K562 (cell line): ENCODE measurements around the gene PLP2. TPM values are rescaled to one million over a fixed set of nuclear protein-coding genes. Genes with fewer than 3 reads are reported as not detected.

Experiments used
- CHD4 ChIP-seq: fragments of 200-600 bp; sonication (generic); IDR thresholded peaks from 3 replicates; pipeline ENCODE4 v1.6.1; 2012; ENCODE audit warnings: low read depth, mild to moderate bottlenecking, mixed read lengths, low read length, inconsistent platforms; ENCODE audit not compliant: insufficient read depth, insufficient replicate concordance, poor library complexity, severe bottlenecking
- CREBBP ChIP-seq: IDR thresholded peaks from one replicate; pipeline ENCODE4 v1.6.1; 2012; ENCODE audit warnings: low read depth, mild to moderate bottlenecking, control low read depth, inconsistent platforms, low read length
- EP400 ChIP-seq: fragments of 450-650 bp; IDR thresholded peaks from 2 replicates; pipeline ENCODE4 v1.6.1; 2017; ENCODE audit warnings: antibody characterized with exemption, mild to moderate bottlenecking, moderate library complexity
- HIVEP1 ChIP-seq: fragments of 250-450 bp; sonication (Bioruptor Pico); IDR thresholded peaks from 2 replicates; pipeline ENCODE4 v1.4.0; 2020; ENCODE audit warnings: mild to moderate bottlenecking
- JUN ChIP-seq, 2 experiments: sonication (generic) in 1 of 2; formaldehyde crosslinking in 1 of 2; IDR thresholded peaks; 2 replicates each; pipeline versions ENCODE4 v1.6.1 to v1.8.0; 2012 to 2022; ENCODE audit warnings: borderline replicate concordance in 2 of 2, mild to moderate bottlenecking in 2 of 2, improper control_type of control experiment in 1 of 2, low read depth in 1 of 2, low read length in 1 of 2, missing genetic modification reagents in 1 of 2
- PURB ChIP-seq: sonication (generic); formaldehyde crosslinking; IDR thresholded peaks from 2 replicates; pipeline ENCODE4 v1.9.0; 2021; ENCODE audit warnings: low read depth, mild to moderate bottlenecking, missing genetic modification reagents
- SNIP1 ChIP-seq: fragments of 450-650 bp; IDR thresholded peaks from 2 replicates; pipeline ENCODE4 v1.7.1; 2017; ENCODE audit warnings: low read depth, mild to moderate bottlenecking
- TCF7L2 ChIP-seq: fragments of 150-350 bp; IDR thresholded peaks from 2 replicates; pipeline ENCODE4 v1.6.1; 2016; ENCODE audit warnings: low read depth, mild to moderate bottlenecking, low read length, moderate library complexity
- XRCC5 ChIP-seq: fragments of 200-400 bp; formaldehyde crosslinking; IDR thresholded peaks from 2 replicates; pipeline ENCODE4 v1.6.1; 2017; ENCODE audit warnings: low read depth, mild to moderate bottlenecking, low read length
- ZBTB8A ChIP-seq: fragments of 450-650 bp; IDR thresholded peaks from 2 replicates; pipeline ENCODE4 v1.6.1; 2018; ENCODE audit warnings: mild to moderate bottlenecking, moderate library complexity; ENCODE audit not compliant: partially characterized antibody
- ZNF263 ChIP-seq: sonication (generic); formaldehyde crosslinking; IDR thresholded peaks from 2 replicates; pipeline ENCODE4 v1.8.0; 2022; ENCODE audit warnings: mild to moderate bottlenecking, missing genetic modification reagents, borderline replicate concordance
- ZNF408 ChIP-seq: fragments of 250-450 bp; sonication (Bioruptor Pico); IDR thresholded peaks from 2 replicates; pipeline ENCODE4 v1.4.0; 2020; ENCODE audit warnings: low read depth, mild to moderate bottlenecking, moderate library complexity
- ZNF444 ChIP-seq: fragments of 250-450 bp; sonication (Bioruptor Pico); IDR thresholded peaks from 2 replicates; pipeline ENCODE4 v1.4.0; 2020; ENCODE audit warnings: mild to moderate bottlenecking, moderate library complexity
- polyA plus RNA-seq, 8 experiments: library from polyadenylated mRNA; depleted of rRNA in 4 of 8; stranded (reverse) in 5 of 8; unstranded in 3 of 8; fragments of >200 nt; fragmentation: Nextera tagmentation in 2 of 8; fragmentation: Illumina TruSeq in 1 of 8; extraction: Ambion mirVana in 2 of 8; extraction: Trizol in 1 of 8; gene quantifications; 2 replicates each; pipeline versions ENCODE4 v1.2.1 to v1.2.3, GENCODE V29; 2011 to 2014; ENCODE audit warnings: inconsistent platforms in 1 of 8, missing spikeins in 1 of 8
- total RNA-seq, 7 experiments: library from RNA; depleted of rRNA in 6 of 7; stranded (reverse); fragments of >200 nt in 6 of 7; fragmentation: Illumina TruSeq in 2 of 7; extraction: Trizol in 2 of 7; gene quantifications; 2 replicates each; pipeline versions ENCODE4 v1.2.1 to v1.2.3, GENCODE V29; 2011 to 2021; ENCODE audit warnings: low replicate concordance in 1 of 7
- TF ChIP-seq, protein P1 (sequence below): fragments of 450-650 bp; IDR thresholded peaks from 2 replicates; pipeline ENCODE4 v1.6.1; 2018; ENCODE audit not compliant: partially characterized antibody
- TF ChIP-seq, protein P2 (sequence below), 2 experiments: fragments of 450-650 bp in 1 of 2; sonication (generic) in 1 of 2; formaldehyde crosslinking; conservative IDR thresholded peaks; 2 replicates each; pipeline versions ENCODE4 v1.4.0 to v1.8.1; 2020 to 2022; ENCODE audit warnings: mild to moderate bottlenecking in 1 of 2, missing genetic modification reagents in 1 of 2
- TF ChIP-seq, protein P3 (sequence below): fragments of 250-450 bp; sonication (Bioruptor Pico); IDR thresholded peaks from 2 replicates; pipeline ENCODE4 v1.6.1; 2021; ENCODE audit warnings: mild to moderate bottlenecking
- TF ChIP-seq, protein P4 (sequence below), 2 experiments: fragments of 200-800 bp in 1 of 2; sonication (Bioruptor generic) in 1 of 2; sonication (generic) in 1 of 2; formaldehyde crosslinking in 1 of 2; IDR thresholded peaks in 1 of 2; conservative IDR thresholded peaks in 1 of 2; 2 replicates each; pipeline versions ENCODE4 v1.5.0 to v1.6.1; 2016 to 2020; ENCODE audit warnings: missing compliant biosample characterization in 1 of 2, missing genetic modification characterization in 1 of 2, missing genetic modification reagents in 1 of 2
- TF ChIP-seq, protein P5 (sequence below): sonication (generic); IDR thresholded peaks from 2 replicates; pipeline ENCODE4 v1.6.1; 2016

The PLP2 gene
- total and polyA plus RNA-seq, 9 of the 15 experiments (the other 6 are each of a cell fraction or from before 2014, with no cell fraction given): 34.7 to 236 (median 112) TPM

DNA sequence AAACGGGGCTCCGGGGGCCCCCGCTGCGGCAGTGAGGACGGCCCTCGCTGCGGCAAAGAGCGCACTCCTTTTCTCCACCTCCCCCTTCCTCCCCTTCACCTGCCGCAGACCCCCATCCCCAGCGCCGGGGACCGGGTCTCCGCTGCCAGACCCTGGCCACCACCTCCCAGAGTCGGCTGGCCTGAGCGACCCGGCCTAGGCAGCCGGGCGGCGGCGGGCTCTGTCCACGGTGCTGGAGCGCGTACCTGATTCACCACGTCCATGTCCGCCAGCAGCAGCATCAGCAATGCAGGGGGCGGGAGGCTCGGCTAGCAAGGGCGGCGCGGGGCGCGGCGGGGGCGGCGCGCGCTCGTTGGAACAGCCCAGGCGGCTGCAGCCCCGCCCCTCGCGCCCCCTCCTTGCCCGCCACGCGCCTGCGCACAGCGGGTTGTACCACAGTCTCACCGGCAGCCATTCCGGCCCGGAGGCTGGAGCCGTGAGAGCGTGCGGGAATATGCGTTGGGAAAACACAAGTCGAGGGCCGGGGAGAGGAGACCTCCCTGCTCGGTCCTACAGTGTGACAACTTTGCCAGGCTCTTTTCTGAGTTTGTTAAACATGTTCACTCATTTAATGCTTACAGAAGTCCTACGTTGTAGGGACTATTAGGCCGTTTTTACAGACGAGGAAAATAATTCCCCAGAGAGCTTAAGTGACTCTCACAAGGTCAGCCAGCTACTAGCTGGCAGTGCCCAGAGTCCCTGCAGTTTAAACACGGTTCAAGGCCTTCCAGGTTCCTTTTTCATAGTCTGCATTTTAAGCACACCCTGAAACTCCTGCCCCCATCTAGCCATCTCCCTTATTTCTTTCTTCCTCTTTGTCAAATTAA, 28.4 kb downstream of the PLP2 start, which contains the start of gene SYP (continued):
- TF ChIP-seq, protein P1, sequence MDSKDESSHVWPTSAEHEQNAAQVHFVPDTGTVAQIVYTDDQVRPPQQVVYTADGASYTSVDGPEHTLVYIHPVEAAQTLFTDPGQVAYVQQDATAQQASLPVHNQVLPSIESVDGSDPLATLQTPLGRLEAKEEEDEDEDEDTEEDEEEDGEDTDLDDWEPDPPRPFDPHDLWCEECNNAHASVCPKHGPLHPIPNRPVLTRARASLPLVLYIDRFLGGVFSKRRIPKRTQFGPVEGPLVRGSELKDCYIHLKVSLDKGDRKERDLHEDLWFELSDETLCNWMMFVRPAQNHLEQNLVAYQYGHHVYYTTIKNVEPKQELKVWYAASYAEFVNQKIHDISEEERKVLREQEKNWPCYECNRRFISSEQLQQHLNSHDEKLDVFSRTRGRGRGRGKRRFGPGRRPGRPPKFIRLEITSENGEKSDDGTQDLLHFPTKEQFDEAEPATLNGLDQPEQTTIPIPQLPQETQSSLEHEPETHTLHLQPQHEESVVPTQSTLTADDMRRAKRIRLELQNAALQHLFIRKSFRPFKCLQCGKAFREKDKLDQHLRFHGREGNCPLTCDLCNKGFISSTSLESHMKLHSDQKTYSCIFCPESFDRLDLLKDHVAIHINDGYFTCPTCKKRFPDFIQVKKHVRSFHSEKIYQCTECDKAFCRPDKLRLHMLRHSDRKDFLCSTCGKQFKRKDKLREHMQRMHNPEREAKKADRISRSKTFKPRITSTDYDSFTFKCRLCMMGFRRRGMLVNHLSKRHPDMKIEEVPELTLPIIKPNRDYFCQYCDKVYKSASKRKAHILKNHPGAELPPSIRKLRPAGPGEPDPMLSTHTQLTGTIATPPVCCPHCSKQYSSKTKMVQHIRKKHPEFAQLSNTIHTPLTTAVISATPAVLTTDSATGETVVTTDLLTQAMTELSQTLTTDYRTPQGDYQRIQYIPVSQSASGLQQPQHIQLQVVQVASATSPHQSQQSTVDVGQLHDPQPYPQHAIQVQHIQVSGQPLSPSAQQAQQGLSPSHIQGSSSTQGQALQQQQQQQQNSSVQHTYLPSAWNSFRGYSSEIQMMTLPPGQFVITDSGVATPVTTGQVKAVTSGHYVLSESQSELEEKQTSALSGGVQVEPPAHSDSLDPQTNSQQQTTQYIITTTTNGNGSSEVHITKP: peak; percentile 7
- TF ChIP-seq CREBBP (no peak), CHD4 (no peak), PURB (no peak), TCF7L2 (no peak), ZBTB8A (no peak), JUN (IDR thresholded peaks at IDR 0.05; ENCODE audit: borderline replicate concordance, low read depth, low read length) (no peak; the same call in 1 of the 2 replicates), JUN (CRISPR knock-in tag; IDR thresholded peaks at IDR 0.05; ENCODE audit: borderline replicate concordance) (peak; percentile 77; the same call in 1 of the 2 replicates), XRCC5 (peak; percentile 82; the same call in 1 of the 2 replicates), SNIP1 (no peak), ZNF263 (CRISPR knock-in tag) (peak; percentile 74; the same call in 1 of the 2 replicates), HIVEP1 (CRISPR knock-in tag) (no peak), EP400 (peak; percentile 50; the same call in 1 of the 2 replicates), ZNF444 (CRISPR knock-in tag) (no peak), ZNF408 (CRISPR knock-in tag) (no peak)
- TF ChIP-seq, protein P2, sequence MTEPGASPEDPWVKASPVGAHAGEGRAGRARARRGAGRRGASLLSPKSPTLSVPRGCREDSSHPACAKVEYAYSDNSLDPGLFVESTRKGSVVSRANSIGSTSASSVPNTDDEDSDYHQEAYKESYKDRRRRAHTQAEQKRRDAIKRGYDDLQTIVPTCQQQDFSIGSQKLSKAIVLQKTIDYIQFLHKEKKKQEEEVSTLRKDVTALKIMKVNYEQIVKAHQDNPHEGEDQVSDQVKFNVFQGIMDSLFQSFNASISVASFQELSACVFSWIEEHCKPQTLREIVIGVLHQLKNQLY (CRISPR knock-in tag; conservative IDR thresholded peaks at IDR 0.05): peak in 1 of 2 experiments; percentile 92; a peak in 1 of 4 replicates
- TF ChIP-seq, protein P3, sequence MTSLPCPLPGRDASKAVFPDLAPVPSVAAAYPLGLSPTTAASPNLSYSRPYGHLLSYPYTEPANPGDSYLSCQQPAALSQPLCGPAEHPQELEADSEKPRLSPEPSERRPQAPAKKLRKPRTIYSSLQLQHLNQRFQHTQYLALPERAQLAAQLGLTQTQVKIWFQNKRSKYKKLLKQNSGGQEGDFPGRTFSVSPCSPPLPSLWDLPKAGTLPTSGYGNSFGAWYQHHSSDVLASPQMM (CRISPR knock-in tag): no peak
- TF ChIP-seq, protein P4, sequence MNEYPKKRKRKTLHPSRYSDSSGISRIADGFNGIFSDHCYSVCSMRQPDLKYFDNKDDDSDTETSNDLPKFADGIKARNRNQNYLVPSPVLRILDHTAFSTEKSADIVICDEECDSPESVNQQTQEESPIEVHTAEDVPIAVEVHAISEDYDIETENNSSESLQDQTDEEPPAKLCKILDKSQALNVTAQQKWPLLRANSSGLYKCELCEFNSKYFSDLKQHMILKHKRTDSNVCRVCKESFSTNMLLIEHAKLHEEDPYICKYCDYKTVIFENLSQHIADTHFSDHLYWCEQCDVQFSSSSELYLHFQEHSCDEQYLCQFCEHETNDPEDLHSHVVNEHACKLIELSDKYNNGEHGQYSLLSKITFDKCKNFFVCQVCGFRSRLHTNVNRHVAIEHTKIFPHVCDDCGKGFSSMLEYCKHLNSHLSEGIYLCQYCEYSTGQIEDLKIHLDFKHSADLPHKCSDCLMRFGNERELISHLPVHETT (CRISPR knock-in tag; conservative IDR thresholded peaks at IDR 0.05 in 1 of 2, IDR thresholded peaks at IDR 0.05 in 1 of 2): peak in 1 of 2 experiments; percentile 83; a peak in 2 of 4 replicates
- TF ChIP-seq, protein P5, sequence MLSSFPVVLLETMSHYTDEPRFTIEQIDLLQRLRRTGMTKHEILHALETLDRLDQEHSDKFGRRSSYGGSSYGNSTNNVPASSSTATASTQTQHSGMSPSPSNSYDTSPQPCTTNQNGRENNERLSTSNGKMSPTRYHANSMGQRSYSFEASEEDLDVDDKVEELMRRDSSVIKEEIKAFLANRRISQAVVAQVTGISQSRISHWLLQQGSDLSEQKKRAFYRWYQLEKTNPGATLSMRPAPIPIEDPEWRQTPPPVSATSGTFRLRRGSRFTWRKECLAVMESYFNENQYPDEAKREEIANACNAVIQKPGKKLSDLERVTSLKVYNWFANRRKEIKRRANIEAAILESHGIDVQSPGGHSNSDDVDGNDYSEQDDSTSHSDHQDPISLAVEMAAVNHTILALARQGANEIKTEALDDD: no peak
